Measurements from ENCODE around the gene ANKRD33. TPM values are rescaled to one million over a fixed set of nuclear protein-coding genes. Genes with fewer than 3 reads are reported as not detected.

Gene ANKRD33
- total and polyA plus RNA-seq, 2 donors: 0.02 TPM; not detected in 1

DNA sequence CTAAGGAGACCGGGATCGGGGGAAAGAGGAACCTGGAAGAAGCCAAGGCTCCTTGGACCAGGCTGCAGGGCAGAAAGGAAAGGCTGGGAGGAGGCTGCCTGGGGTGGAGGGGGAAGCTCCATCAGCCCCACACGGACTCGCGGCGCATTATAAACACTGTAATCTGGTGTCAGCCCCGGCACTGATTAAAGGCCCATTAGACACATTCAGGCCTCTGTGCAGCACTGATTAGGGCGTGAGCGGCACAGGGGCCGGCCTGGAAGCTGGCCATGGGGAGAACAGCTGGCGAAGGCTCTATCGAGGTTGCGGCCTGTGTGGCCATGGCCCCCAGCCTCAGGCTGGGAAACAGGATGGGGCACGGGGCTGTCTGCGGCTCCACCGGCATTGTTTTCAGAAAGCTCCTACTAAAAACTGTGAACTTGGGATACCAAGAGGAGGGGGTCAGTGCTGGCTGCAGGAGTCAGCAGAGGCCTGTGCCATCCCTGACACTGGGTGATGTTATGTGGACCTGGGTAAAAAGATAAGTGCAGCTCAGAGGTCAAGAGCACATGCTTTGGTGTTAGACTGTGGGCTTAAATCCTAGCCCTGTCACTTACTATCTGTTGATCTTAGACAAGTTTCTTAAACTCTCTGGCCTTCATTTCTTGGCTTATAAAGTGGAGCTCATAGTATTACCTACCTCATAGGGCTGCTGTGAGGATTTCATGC is 30.0 kb downstream of the ANKRD33 start:
- 94% methylated on average over 16 of the region's 16 CpGs for WGBS
- H3K9me3 ChIP-seq (ENCODE audit: control insufficient read depth in 2 of 2, insufficient read depth in 1 of 2, low read length in 1 of 2): no peaks in the 10 kb centered on the region
- no peaks in the 10 kb centered on the region for H3K27me3 ChIP-seq (ENCODE audit: control insufficient read depth in 2 of 2, insufficient read depth in 1 of 2, low read length in 1 of 2)
- H3K4me1 ChIP-seq (ENCODE audit: control insufficient read depth in 2 of 2, insufficient read depth in 2 of 2, low read length in 2 of 2): peaks cover 0 to 6% of the 10 kb centered on the region in 2 donors
- DNase-seq (ENCODE audit: low read depth in 6 of 9, low spot score in 9 of 9): no peak
- H3K36me3 ChIP-seq (ENCODE audit: control insufficient read depth in 2 of 2, insufficient read depth in 2 of 2, low read length in 1 of 2): no peaks in the 10 kb centered on the region
- H3K4me3 ChIP-seq (ENCODE audit: low read length in 2 of 2): no peak overlapping the region
- H3K27ac ChIP-seq (ENCODE audit: low read depth in 1 of 2, low read length in 1 of 2): no peak overlapping the region

DNA sequence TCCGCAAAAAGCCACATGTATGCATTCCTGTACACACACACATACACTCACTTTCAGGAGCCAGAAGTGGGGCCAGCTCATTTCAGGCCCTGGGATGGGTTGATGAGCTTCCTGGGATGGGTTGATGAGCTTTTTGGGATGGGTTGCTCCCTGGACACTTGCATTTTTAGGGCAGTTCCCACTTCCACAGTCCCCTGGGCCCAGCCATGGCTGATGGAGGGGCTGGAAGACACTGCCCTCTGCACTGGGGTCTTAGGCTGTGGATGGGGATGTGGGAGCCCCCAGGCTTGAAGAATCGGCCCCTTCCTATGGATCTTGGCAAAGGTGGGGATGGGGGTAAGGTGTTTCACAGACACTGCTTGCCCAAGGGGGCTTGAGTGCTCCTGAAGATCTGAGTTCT is 32.1 kb downstream of the ANKRD33 start:
- H3K36me3 ChIP-seq (ENCODE audit: control insufficient read depth in 2 of 2, insufficient read depth in 2 of 2, low read length in 1 of 2): no peaks in the 10 kb centered on the region
- no peaks in the 10 kb centered on the region for H3K9me3 ChIP-seq (ENCODE audit: control insufficient read depth in 2 of 2, insufficient read depth in 1 of 2, low read length in 1 of 2)
- no peak overlapping the region for H3K27ac ChIP-seq (ENCODE audit: low read depth in 1 of 2, low read length in 1 of 2)
- DNase-seq (ENCODE audit: low read depth in 6 of 9, low spot score in 9 of 9): no peak
- no peak overlapping the region for H3K4me3 ChIP-seq (ENCODE audit: low read length in 2 of 2)
- whole genome bisulfite sequencing: 93% methylated on average over 2 of the region's 2 CpGs
- peaks cover 0 to 18% of the 10 kb centered on the region in 2 donors for H3K4me1 ChIP-seq (ENCODE audit: control insufficient read depth in 2 of 2, insufficient read depth in 2 of 2, low read length in 2 of 2)
- H3K27me3 ChIP-seq (ENCODE audit: control insufficient read depth in 2 of 2, insufficient read depth in 1 of 2, low read length in 1 of 2): no peaks in the 10 kb centered on the region

DNA sequence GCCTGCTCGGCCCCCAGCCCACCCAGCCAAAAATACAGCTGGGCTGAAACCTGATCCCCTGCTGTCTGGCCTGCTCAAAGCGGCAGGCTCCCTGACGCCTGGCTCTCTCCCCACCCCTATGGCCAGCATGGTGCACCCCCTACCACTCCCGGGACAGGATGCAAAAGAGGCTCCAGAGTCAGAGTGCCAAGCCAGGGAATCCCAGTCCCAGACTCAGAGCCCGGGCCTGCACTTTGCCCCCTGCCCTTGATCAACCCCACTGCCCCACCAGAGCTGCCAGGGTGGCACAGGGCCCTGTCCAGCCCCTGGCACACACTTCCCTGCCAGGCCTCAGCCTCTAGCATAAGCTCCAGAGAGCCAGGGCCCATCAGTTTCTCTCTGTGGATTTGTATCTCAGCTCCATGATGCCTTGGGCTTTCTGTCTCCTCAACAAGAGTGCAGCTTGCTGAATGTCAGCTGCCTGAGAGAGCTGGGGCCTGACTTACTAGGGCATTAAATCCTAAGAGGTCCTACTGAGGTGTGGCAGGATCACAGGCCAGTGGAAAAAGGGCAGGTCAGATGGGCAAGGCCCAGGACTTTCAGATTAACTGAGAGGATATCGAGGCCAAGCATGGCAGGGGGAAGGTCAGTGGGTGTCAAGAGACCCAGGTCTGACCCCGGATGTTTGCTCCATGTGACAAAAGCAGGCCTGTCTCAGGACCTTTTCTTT is 33.3 kb downstream of the ANKRD33 start:
- no peaks in the 10 kb centered on the region for H3K9me3 ChIP-seq (ENCODE audit: control insufficient read depth in 2 of 2, insufficient read depth in 1 of 2, low read length in 1 of 2)
- H3K27ac ChIP-seq (ENCODE audit: low read depth in 1 of 2, low read length in 1 of 2): no peak overlapping the region
- no peaks in the 10 kb centered on the region for H3K27me3 ChIP-seq (ENCODE audit: control insufficient read depth in 2 of 2, insufficient read depth in 1 of 2, low read length in 1 of 2)
- WGBS: 91% methylated on average over 7 of the region's 7 CpGs
- no peak overlapping the region for H3K4me3 ChIP-seq (ENCODE audit: low read length in 2 of 2)
- peaks cover 0 to 25% of the 10 kb centered on the region in 2 donors for H3K4me1 ChIP-seq (ENCODE audit: control insufficient read depth in 2 of 2, insufficient read depth in 2 of 2, low read length in 2 of 2)
- no peak for DNase-seq (ENCODE audit: low read depth in 6 of 9, low spot score in 9 of 9)
- H3K36me3 ChIP-seq (ENCODE audit: control insufficient read depth in 2 of 2, insufficient read depth in 2 of 2, low read length in 1 of 2): no peaks in the 10 kb centered on the region

DNA sequence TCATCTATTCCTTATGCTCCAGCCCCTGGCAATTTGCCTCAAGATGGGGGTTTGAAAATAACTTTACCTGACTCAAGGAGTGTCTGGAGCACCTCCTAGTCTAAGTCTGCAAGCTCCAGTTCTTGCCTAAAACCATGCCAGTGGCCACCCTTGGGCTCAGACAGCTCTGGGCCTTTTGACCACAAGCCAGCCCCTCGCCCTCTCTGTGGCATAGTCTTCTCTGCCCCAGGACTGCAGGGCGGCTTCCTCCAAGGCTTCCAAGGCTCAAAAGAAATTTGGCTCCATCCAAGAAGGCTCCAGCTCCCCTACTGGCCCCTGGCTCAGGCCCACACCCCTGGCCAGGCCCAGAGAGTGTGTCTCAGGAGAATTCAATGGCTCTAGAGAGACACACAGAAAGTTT is 34.2 kb downstream of the ANKRD33 start:
- no peak for DNase-seq (ENCODE audit: low read depth in 6 of 9, low spot score in 9 of 9)
- H3K4me1 ChIP-seq (ENCODE audit: control insufficient read depth in 2 of 2, insufficient read depth in 2 of 2, low read length in 2 of 2): peaks cover 0 to 27% of the 10 kb centered on the region in 2 donors
- peak overlapping the region in 1 of 2 donors; percentile 75 for H3K27ac ChIP-seq (ENCODE audit: low read depth in 1 of 2, low read length in 1 of 2)
- WGBS: 96% methylated on average over 2 of the region's 2 CpGs
- no peaks in the 10 kb centered on the region for H3K36me3 ChIP-seq (ENCODE audit: control insufficient read depth in 2 of 2, insufficient read depth in 2 of 2, low read length in 1 of 2)
- H3K9me3 ChIP-seq (ENCODE audit: control insufficient read depth in 2 of 2, insufficient read depth in 1 of 2, low read length in 1 of 2): no peaks in the 10 kb centered on the region
- no peaks in the 10 kb centered on the region for H3K27me3 ChIP-seq (ENCODE audit: control insufficient read depth in 2 of 2, insufficient read depth in 1 of 2, low read length in 1 of 2)
- H3K4me3 ChIP-seq (ENCODE audit: low read length in 2 of 2): no peak overlapping the region

DNA sequence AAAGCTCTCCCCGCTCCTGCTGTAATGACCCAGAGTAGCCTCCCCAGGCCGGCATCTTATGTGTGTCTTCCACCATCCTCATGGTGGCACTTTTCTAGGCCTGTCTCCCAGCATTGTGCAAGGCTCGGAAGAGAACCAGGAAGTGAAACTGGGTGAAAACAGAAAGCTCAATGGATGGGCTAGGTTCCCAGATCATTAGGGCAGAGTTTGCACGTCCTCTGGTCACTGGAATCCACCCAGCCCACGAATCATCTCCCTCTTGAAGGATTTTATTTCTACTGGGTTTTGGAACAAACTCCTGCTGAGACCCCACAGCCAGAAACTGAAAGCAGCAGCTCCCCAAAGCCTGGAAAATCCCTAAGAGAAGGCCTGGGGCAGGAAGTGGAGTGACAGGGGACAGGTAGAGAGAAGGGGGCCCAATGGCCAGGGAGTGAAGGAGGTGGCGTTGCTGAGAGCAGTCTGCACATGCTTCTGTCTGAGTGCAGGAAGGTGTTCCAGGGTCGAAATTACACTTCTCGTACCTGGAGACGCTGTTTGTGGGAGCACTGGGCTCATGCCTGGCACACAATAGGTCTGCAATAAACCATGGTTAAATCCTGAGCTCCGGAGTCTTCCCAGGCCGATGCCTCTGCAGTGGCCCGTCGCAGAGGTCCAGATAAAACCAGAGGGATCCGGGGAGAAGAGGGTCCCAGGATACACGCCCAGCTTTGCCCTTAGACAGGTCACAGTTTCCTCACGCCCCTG is 35.0 kb downstream of the ANKRD33 start:
- Histone ChIP-seq H3K36me3 (ENCODE audit: control insufficient read depth in 2 of 2, insufficient read depth in 2 of 2, low read length in 1 of 2) (no peaks in the 10 kb centered on the region), H3K27ac (ENCODE audit: low read depth in 1 of 2, low read length in 1 of 2) (peak overlapping the region; percentile 8 to 75), H3K4me3 (ENCODE audit: low read length in 2 of 2) (no peak overlapping the region), H3K4me1 (ENCODE audit: control insufficient read depth in 2 of 2, insufficient read depth in 2 of 2, low read length in 2 of 2) (peaks cover 0 to 27% of the 10 kb centered on the region in 2 donors), H3K9me3 (ENCODE audit: control insufficient read depth in 2 of 2, insufficient read depth in 1 of 2, low read length in 1 of 2) (no peaks in the 10 kb centered on the region), H3K27me3 (ENCODE audit: control insufficient read depth in 2 of 2, insufficient read depth in 1 of 2, low read length in 1 of 2) (no peaks in the 10 kb centered on the region)
- WGBS: 71% methylated on average over 16 of the region's 16 CpGs
- DNase-seq (ENCODE audit: low read depth in 6 of 9, low spot score in 9 of 9): peak in 1 of 9 donors; percentile 33

DNA sequence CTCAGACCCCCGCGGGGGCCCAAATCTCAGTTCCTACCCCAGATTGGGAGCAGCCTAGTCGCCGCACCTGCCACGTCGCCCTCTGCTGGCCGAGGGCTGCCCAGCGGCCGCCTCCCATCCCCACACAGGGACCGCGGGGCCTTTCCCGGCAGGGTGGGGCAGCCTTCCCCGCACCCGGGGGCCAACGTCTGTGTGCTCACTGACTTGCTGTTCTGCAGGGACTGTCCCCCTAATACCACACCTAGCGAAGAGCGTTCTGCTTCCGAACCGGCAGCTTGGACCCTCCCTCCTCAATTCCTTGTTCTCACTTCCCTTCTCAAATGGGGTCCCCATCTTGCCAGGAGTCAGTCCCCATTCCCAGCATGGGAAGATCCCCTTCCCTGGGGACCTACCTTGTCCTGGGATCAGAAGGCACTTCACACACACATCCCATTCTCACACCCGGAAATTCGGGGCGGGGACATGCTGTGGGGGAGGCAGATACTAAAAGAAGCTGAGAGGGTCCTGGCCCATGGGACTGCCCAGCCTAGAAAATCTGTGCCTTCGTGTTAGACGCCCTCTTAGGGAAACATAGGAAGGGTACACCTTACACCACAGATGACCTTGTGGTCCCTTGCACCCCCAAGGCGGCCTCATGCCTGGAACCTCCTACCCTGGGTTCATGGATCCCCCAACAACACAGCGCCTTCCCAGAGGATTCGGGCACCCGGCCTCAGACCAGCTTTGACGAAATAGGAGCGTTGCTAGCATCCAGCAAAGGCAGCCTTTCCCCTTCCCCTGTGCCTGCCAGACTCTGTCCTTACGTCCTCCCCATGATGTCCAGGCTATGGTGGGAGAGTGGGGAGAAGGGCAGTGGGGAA is 35.8 kb downstream of the ANKRD33 start:
- Histone ChIP-seq H3K27me3 (ENCODE audit: control insufficient read depth in 2 of 2, insufficient read depth in 1 of 2, low read length in 1 of 2) (no peaks in the 10 kb centered on the region), H3K4me3 (ENCODE audit: low read length in 2 of 2) (no peak overlapping the region), H3K9me3 (ENCODE audit: control insufficient read depth in 2 of 2, insufficient read depth in 1 of 2, low read length in 1 of 2) (no peaks in the 10 kb centered on the region), H3K4me1 (ENCODE audit: control insufficient read depth in 2 of 2, insufficient read depth in 2 of 2, low read length in 2 of 2) (peaks cover 0 to 27% of the 10 kb centered on the region in 2 donors), H3K27ac (ENCODE audit: low read depth in 1 of 2, low read length in 1 of 2) (peak overlapping the region in 1 of 2 donors; percentile 75), H3K36me3 (ENCODE audit: control insufficient read depth in 2 of 2, insufficient read depth in 2 of 2, low read length in 1 of 2) (no peaks in the 10 kb centered on the region)
- WGBS: 34% methylated on average over 31 of the region's 31 CpGs
- peak in 4 of 9 donors; percentile 21 to 50 (median 36) for DNase-seq (ENCODE audit: low read depth in 6 of 9, low spot score in 9 of 9)

DNA sequence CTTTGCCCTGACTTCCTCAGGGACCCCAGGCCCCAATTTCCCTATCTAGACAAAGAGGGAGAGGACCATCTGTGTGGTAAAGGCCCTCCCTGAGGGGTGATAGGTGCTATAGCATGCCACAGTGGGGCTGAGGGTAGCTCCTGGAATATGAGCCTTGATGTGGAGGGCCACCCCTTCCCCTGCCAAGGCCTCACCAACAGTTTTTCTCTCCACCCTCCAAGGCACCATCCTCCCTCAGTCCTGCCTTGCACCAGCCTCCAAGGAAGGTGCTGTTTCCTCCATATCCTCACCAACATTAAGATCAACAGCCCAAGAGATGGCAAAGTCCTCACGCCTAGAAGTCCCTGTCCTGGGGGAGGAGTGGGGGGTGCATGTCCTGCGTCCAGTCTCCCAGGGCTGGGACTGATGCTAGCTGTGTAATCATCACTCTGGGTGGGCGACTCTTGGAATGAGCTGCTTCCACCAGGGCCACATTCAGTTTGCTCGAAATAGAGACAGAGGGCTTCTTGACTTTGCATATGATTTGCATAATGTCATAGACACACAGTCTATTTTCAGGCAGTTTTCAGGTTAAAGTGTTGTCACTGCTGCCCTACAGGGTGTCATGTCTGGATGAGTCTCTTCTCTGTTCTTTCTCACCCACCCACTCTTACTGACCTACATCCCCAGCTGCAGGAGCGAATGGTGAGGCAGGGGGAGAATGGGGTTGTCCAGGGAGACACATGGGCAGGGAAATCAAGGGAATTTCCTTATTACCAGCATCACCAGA is 36.8 kb downstream of the ANKRD33 start:
- no peaks in the 10 kb centered on the region for H3K36me3 ChIP-seq (ENCODE audit: control insufficient read depth in 2 of 2, insufficient read depth in 2 of 2, low read length in 1 of 2)
- no peaks in the 10 kb centered on the region for H3K27me3 ChIP-seq (ENCODE audit: control insufficient read depth in 2 of 2, insufficient read depth in 1 of 2, low read length in 1 of 2)
- H3K27ac ChIP-seq (ENCODE audit: low read depth in 1 of 2, low read length in 1 of 2): no peak overlapping the region
- no peak for DNase-seq (ENCODE audit: low read depth in 6 of 9, low spot score in 9 of 9)
- 95% methylated on average over 5 of the region's 5 CpGs for WGBS
- H3K4me3 ChIP-seq (ENCODE audit: low read length in 2 of 2): no peak overlapping the region
- H3K9me3 ChIP-seq (ENCODE audit: control insufficient read depth in 2 of 2, insufficient read depth in 1 of 2, low read length in 1 of 2): no peaks in the 10 kb centered on the region
- H3K4me1 ChIP-seq (ENCODE audit: control insufficient read depth in 2 of 2, insufficient read depth in 2 of 2, low read length in 2 of 2): peaks cover 0 to 27% of the 10 kb centered on the region in 2 donors

DNA sequence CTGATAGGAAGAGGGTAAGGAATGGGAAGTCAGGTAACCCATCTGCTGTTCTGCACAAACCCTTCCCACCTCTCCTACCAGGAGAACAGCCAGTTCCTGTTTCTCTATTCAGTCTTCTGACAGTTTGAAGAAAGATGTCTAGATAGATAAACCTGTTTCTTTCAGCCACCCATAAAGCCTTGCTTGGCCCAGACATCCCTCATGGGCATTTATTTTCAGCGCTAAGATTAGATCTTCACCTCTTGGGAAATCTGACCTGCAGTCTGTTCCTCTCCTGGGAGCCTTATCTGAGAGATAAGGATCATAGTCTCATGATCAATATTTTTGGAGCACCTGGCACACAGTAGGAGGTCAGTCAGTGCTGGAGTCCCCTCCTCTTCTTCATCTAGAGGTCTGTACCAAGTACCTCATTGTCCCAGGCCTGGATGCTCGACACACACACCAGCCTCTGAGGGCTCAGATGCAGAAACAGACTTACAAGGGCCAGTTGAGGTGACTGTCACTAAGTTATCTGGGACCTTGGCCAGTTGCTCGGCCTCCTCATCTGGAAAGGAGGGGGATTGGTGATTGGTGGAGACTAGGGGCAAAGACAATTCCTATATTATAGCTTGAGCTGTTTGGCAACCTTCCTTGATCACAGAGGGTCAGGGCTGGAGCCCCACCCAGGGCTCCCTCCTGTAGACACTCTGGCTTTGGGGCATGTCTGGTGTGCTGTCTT is 37.6 kb downstream of the ANKRD33 start:
- Histone ChIP-seq H3K27me3 (ENCODE audit: control insufficient read depth in 2 of 2, insufficient read depth in 1 of 2, low read length in 1 of 2) (no peaks in the 10 kb centered on the region), H3K27ac (ENCODE audit: low read depth in 1 of 2, low read length in 1 of 2) (no peak overlapping the region), H3K9me3 (ENCODE audit: control insufficient read depth in 2 of 2, insufficient read depth in 1 of 2, low read length in 1 of 2) (no peaks in the 10 kb centered on the region), H3K4me3 (ENCODE audit: low read length in 2 of 2) (no peak overlapping the region), H3K36me3 (ENCODE audit: control insufficient read depth in 2 of 2, insufficient read depth in 2 of 2, low read length in 1 of 2) (no peaks in the 10 kb centered on the region), H3K4me1 (ENCODE audit: control insufficient read depth in 2 of 2, insufficient read depth in 2 of 2, low read length in 2 of 2) (peaks cover 0 to 27% of the 10 kb centered on the region in 2 donors)
- no peak for DNase-seq (ENCODE audit: low read depth in 6 of 9, low spot score in 9 of 9)
- 84% methylated on average over 3 of the region's 3 CpGs for WGBS
